Posterior vena cava (tissue), 2 donors: ENCODE results near the gene CABP2. TPM values are rescaled to one million over a fixed set of nuclear protein-coding genes. Genes with fewer than 3 reads are reported as not detected.

Experiments used
- DNase-seq: peaks from one replicate; pipeline ENCODE4 v3.0.0-alpha.2; 2020; ENCODE audit warnings: low spot score
- intact Hi-C, 2 donors: fragments of 100-400 bp; cut with DNase I; formaldehyde crosslinking; loops; one replicate each; pipeline versions ENCODE4 v1.14.1 to v1.14.2; 2022 to 2023
- total RNA-seq, 2 donors: library from RNA; stranded (reverse); fragmentation: NEBNext Ultra II Directional; extraction: Animal tissue kit (Norgen Biotek cat#: 25700); gene quantifications; one replicate each; pipeline ENCODE4 v1.2.1, GENCODE V29; 2021
- donor health status: DM: yes; HTN: yes; CAD: no.
- donor health status: DM: yes; HTN: yes; CAD: no.

The CABP2 gene
- total RNA-seq, 2 donors from 2014 or later = not detected

- intact Hi-C loops = loop anchor here in 1 of 2 donors (1.0 kb wide), 1 partner anchor 24 kb away; no protein-coding TSS in a partner anchor
Measured at GRCh38 chr11:67542169-67542568, 18.9 kb upstream of the CABP2 start.

GRCh38 chr11:67541198-67541597 is 18.0 kb upstream of the CABP2 start:
- intact Hi-C loops = no loop called here
- no peak for DNase-seq

More at GRCh38 chr11:67542169-67542568, 18.9 kb upstream of the CABP2 start:
- DNase-seq = no peak

GRCh38 chr11:67539550-67539949 is 16.3 kb upstream of the CABP2 start:
- DNase-seq = no peak
- intact Hi-C loops = no loop called here

GRCh38 chr11:67538823-67539505 is 15.7 kb upstream of the CABP2 start:
- no peak for DNase-seq
- intact Hi-C loops = no loop called here

GRCh38 chr11:67538306-67538705 is 15.1 kb upstream of the CABP2 start:
- intact Hi-C loops = no loop called here
- DNase-seq = no peak

GRCh38 chr11:67535561-67535960 is 12.3 kb upstream of the CABP2 start:
- intact Hi-C loops = no loop called here
- no peak for DNase-seq

GRCh38 chr11:67534070-67534679 is 10.9 kb upstream of the CABP2 start:
- intact Hi-C loops = no loop called here
- no peak for DNase-seq

GRCh38 chr11:67532889-67533288 is 9.6 kb upstream of the CABP2 start:
- intact Hi-C loops = no loop called here
- no peak for DNase-seq

- no peak for DNase-seq
- intact Hi-C loops = no loop called here
Measured at GRCh38 chr11:67530282-67530592, 7.0 kb upstream of the CABP2 start.

GRCh38 chr11:67528376-67528775 is 5.1 kb upstream of the CABP2 start:
- intact Hi-C loops = no loop called here

GRCh38 chr11:67525275-67525976 is 2.2 kb upstream of the CABP2 start:
- no peak for DNase-seq
- intact Hi-C loops = no loop called here

More at GRCh38 chr11:67528376-67528775, 5.1 kb upstream of the CABP2 start:
- no peak for DNase-seq

- intact Hi-C loops = no loop called here
- DNase-seq = peak; percentile 51
Measured at GRCh38 chr11:67524480-67524808, 1.2 kb upstream of the CABP2 start.

GRCh38 chr11:67523556-67524479 is 572 bp upstream of the CABP2 start:
- DNase-seq = peak; percentile 69
- intact Hi-C loops = no loop called here

GRCh38 chr11:67522338-67522737 is 908 bp downstream of the CABP2 start:
- peak; percentile 64 for DNase-seq
- intact Hi-C loops = no loop called here

GRCh38 chr11:67521924-67522323 is 1.3 kb downstream of the CABP2 start:
- intact Hi-C loops = no loop called here
- DNase-seq = no peak

GRCh38 chr11:67520856-67521824 is 2.1 kb downstream of the CABP2 start:
- intact Hi-C loops = no loop called here
- peak; percentile 68 for DNase-seq

GRCh38 chr11:67519726-67520125 is 3.5 kb downstream of the CABP2 start:
- intact Hi-C loops = no loop called here
- DNase-seq = peak; percentile 75

- intact Hi-C loops = no loop called here
- DNase-seq = peak; percentile 64
Measured at GRCh38 chr11:67517784-67518552, 5.3 kb downstream of the CABP2 start.
